Measurements from ENCODE around the gene PRKCB. TPM values are rescaled to one million over a fixed set of nuclear protein-coding genes. Genes with fewer than 3 reads are reported as not detected.

The PRKCB gene
- total RNA-seq, 1 experiment from 2014 or later = not detected

DNA sequence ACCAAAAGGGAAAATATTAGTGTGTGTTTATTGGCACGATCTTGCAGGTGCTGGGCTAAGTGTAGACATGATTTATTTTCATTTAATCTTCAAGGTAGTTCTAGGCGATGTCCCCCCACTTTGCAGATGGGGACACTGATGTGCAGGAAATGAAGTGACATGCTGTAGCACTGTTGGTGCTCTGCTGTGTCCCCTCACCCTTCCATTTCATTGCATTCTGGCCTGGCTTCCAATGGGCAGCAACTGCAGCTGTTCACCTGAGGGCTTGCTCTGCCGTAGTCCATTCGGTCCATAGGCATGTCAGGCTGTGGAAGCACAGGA, 123.9 kb downstream of the PRKCB start:
- Histone ChIP-seq H3K4me1 (ENCODE audit: insufficient read depth, low read length) (no peaks in the 10 kb centered on the region), H3K9me3 (ENCODE audit: low read length) (no peaks in the 10 kb centered on the region), H3K36me3 (ENCODE audit: low read depth, low read length) (no peaks in the 10 kb centered on the region), H3K79me2 (ENCODE audit: low read length) (no peaks in the 10 kb centered on the region), H3K4me3 (ENCODE audit: low read length) (no peak overlapping the region), H2AFZ (ENCODE audit: low read length) (no peak overlapping the region), H4K20me1 (ENCODE audit: low read length) (no peaks in the 10 kb centered on the region), H3K9ac (ENCODE audit: low read length) (no peak overlapping the region), H3K27ac (ENCODE audit: low read length) (no peak overlapping the region), H3K27me3 (ENCODE audit: low read length) (peaks cover 9% of the 10 kb centered on the region; the same call in 1 of the 2 replicates), H3K4me2 (ENCODE audit: low read length) (no peak overlapping the region), H3F3A (ENCODE audit: low read length, unreplicated experiment) (no peaks in the 10 kb centered on the region), H3K9me2 (replicated peaks; ENCODE audit: low read length) (no peaks in the 10 kb centered on the region)
- no peak for DNase-seq
- no peak for TF ChIP-seq EZH2phosphoT487 (IDR thresholded peaks at IDR 0.05; ENCODE audit: borderline replicate concordance, low read length)
- TF ChIP-seq CTCF (conservative IDR thresholded peaks at IDR 0.05; ENCODE audit: low read depth, low read length) = no peak
- no peak for TF ChIP-seq EZH2 (IDR thresholded peaks at IDR 0.05; ENCODE audit: low read length, unreplicated experiment)
- BruUV-seq (replicated peaks) = no TSS peak
- intact Hi-C loops (cut with micrococcal nuclease) = no loop called here
- CTCF ChIA-PET = no interaction called here
- no peak for ATAC-seq
- POLR2A ChIA-PET (ENCODE audit: unreplicated experiment) = no interaction called here

- TF ChIP-seq EZH2phosphoT487 (IDR thresholded peaks at IDR 0.05; ENCODE audit: borderline replicate concordance, low read length) (no peak), CTCF (conservative IDR thresholded peaks at IDR 0.05; ENCODE audit: low read depth, low read length) (no peak)
- Histone ChIP-seq H4K20me1 (ENCODE audit: low read length) (no peaks in the 10 kb centered on the region), H3K4me2 (ENCODE audit: low read length) (no peak overlapping the region), H3K4me1 (ENCODE audit: insufficient read depth, low read length) (no peaks in the 10 kb centered on the region), H3K27me3 (ENCODE audit: low read length) (peaks cover 8% of the 10 kb centered on the region; the same call in 1 of the 2 replicates), H2AFZ (ENCODE audit: low read length) (no peak overlapping the region), H3K27ac (ENCODE audit: low read length) (no peak overlapping the region), H3K79me2 (ENCODE audit: low read length) (no peaks in the 10 kb centered on the region), H3F3A (ENCODE audit: low read length, unreplicated experiment) (no peaks in the 10 kb centered on the region), H3K36me3 (ENCODE audit: low read depth, low read length) (no peaks in the 10 kb centered on the region), H3K9me2 (replicated peaks; ENCODE audit: low read length) (no peaks in the 10 kb centered on the region), H3K9me3 (ENCODE audit: low read length) (no peaks in the 10 kb centered on the region), H3K9ac (ENCODE audit: low read length) (no peak overlapping the region), H3K4me3 (ENCODE audit: low read length) (no peak overlapping the region)
- ATAC-seq = no peak
- ChIA-PET CTCF (no interaction called here), POLR2A (ENCODE audit: unreplicated experiment) (no interaction called here)
- BruUV-seq (replicated peaks) = no TSS peak
- DNase-seq = no peak
- intact Hi-C loops (cut with micrococcal nuclease) = no loop called here
Measured at GRCh38 chr16:23960081-23960885, 124.5 kb downstream of the PRKCB start.

DNA sequence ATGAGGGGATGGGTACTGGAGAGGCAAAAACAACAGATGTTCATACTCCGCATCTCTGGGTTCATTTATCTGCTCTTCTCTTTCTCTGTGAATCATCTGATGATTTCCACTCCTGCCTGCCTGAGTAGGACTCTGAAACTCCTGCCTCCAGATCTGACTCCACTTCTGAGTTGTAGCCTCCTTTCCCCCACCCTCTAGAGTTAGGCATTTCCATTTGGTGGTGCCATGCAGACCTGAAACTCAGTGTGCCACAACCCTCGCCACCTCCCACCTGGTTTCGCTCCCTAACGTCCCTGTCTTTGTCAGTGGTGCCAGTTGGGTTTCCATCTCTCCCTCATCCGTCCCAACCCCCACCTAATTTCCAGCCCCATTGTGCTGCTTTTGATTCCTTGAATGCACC, 126.2 kb downstream of the PRKCB start:
- no peaks in the 10 kb centered on the region for H3F3A ChIP-seq (ENCODE audit: low read length, unreplicated experiment)
- CTCF ChIA-PET = no interaction called here
- TF ChIP-seq EZH2phosphoT487 (IDR thresholded peaks at IDR 0.05; ENCODE audit: borderline replicate concordance, low read length) (no peak), CTCF (conservative IDR thresholded peaks at IDR 0.05; ENCODE audit: low read depth, low read length) (no peak)
- H2AFZ ChIP-seq (ENCODE audit: low read length) = no peak overlapping the region
- H3K27me3 ChIP-seq (ENCODE audit: low read length) = peaks cover 3% of the 10 kb centered on the region; the same call in 1 of the 2 replicates
- H3K9ac ChIP-seq (ENCODE audit: low read length) = no peak overlapping the region
- no peaks in the 10 kb centered on the region for H3K79me2 ChIP-seq (ENCODE audit: low read length)
- POLR2A ChIA-PET (ENCODE audit: unreplicated experiment) = no interaction called here
- H3K4me2 ChIP-seq (ENCODE audit: low read length) = no peak overlapping the region
- H3K4me3 ChIP-seq (ENCODE audit: low read length) = no peak overlapping the region
- H3K27ac ChIP-seq (ENCODE audit: low read length) = no peak overlapping the region
- intact Hi-C loops (cut with micrococcal nuclease) = no loop called here
- ATAC-seq = no peak
- H3K36me3 ChIP-seq (ENCODE audit: low read depth, low read length) = no peaks in the 10 kb centered on the region
- no peaks in the 10 kb centered on the region for H3K4me1 ChIP-seq (ENCODE audit: insufficient read depth, low read length)
- no TSS peak for BruUV-seq (replicated peaks)
- no peak for DNase-seq
- H3K9me3 ChIP-seq (ENCODE audit: low read length) = no peaks in the 10 kb centered on the region
- no peaks in the 10 kb centered on the region for H4K20me1 ChIP-seq (ENCODE audit: low read length)
- no peaks in the 10 kb centered on the region for H3K9me2 ChIP-seq (replicated peaks; ENCODE audit: low read length)

All from PC-3 (cell line).